SK-N-SH (cell line): ENCODE data around the gene PTPDC1.

ENCODE experiments used
- CTCF ChIP-seq: fragments of 200-600 bp; sonication (generic); IDR thresholded peaks from 2 replicates; pipeline ENCODE4 v1.6.1; 2017; ENCODE audit warnings: antibody characterized with exemption, mild to moderate bottlenecking, moderate library complexity
- ELF1 ChIP-seq: IDR thresholded peaks from 2 replicates; pipeline ENCODE4 v1.4.0; 2012
- EP300 ChIP-seq, 2 experiments: IDR thresholded peaks; 2 replicates each; pipeline versions ENCODE4 v1.4.0 to v1.6.1; 2012; ENCODE audit warnings: borderline replicate concordance in 1 of 2, low read depth in 1 of 2, low read length in 1 of 2
- EZH2phosphoT487 ChIP-seq: fragments of 200-600 bp; sonication (generic); IDR thresholded peaks from 2 replicates; pipeline ENCODE4 v1.6.1; 2017; ENCODE audit warnings: low read depth, mixed run types, mild to moderate bottlenecking, antibody characterized with exemption, moderate library complexity, borderline replicate concordance
- FOXM1 ChIP-seq: IDR thresholded peaks from 2 replicates; pipeline ENCODE4 v1.4.0; 2012; ENCODE audit warnings: low read depth, mild to moderate bottlenecking
- JUND ChIP-seq: IDR thresholded peaks from 2 replicates; pipeline ENCODE4 v1.4.0; 2012
- MAX ChIP-seq: IDR thresholded peaks from 2 replicates; pipeline ENCODE4 v1.4.0; 2012; ENCODE audit warnings: low read depth
- MXI1 ChIP-seq: IDR thresholded peaks from 2 replicates; pipeline ENCODE4 v1.6.1; 2012; ENCODE audit warnings: mild to moderate bottlenecking, low read depth, low read length, improper control_type of control experiment
- RFX5 ChIP-seq: IDR thresholded peaks from 2 replicates; pipeline ENCODE4 v1.6.1; 2012; ENCODE audit warnings: mild to moderate bottlenecking, improper control_type of control experiment, low read length
- RXRA ChIP-seq: IDR thresholded peaks from 2 replicates; pipeline ENCODE4 v1.4.0; 2012; ENCODE audit warnings: low read depth, mild to moderate bottlenecking, borderline replicate concordance
- SMC3 ChIP-seq: IDR thresholded peaks from 2 replicates; pipeline ENCODE4 v1.6.1; 2012; ENCODE audit warnings: low read depth, low read length, improper control_type of control experiment
- TAF1 ChIP-seq: IDR thresholded peaks from 2 replicates; pipeline ENCODE4 v1.6.1; 2012; ENCODE audit warnings: low read depth, mild to moderate bottlenecking, low read length, moderate library complexity, borderline replicate concordance
- USF1 ChIP-seq: IDR thresholded peaks from 2 replicates; pipeline ENCODE4 v1.4.0; 2012; ENCODE audit warnings: low read depth, borderline replicate concordance
- ZBTB33 ChIP-seq: IDR thresholded peaks from 2 replicates; pipeline ENCODE4 v1.4.0; 2012; ENCODE audit warnings: low read depth, borderline replicate concordance

- no peak for TF ChIP-seq EP300 (IDR thresholded peaks at IDR 0.05; ENCODE audit: borderline replicate concordance in 1 of 2, low read depth in 1 of 2, low read length in 1 of 2)
- no peak for TF ChIP-seq TAF1
- TF ChIP-seq MAX, result no peak
- no peak for TF ChIP-seq CTCF
- no peak for TF ChIP-seq USF1
- no peak for TF ChIP-seq MXI1
- no peak for TF ChIP-seq JUND
- no peak for TF ChIP-seq ZBTB33
- no peak for TF ChIP-seq ELF1
- TF ChIP-seq FOXM1, result no peak
- TF ChIP-seq EZH2phosphoT487, result no peak
- TF ChIP-seq RFX5, result no peak
- no peak for TF ChIP-seq SMC3
- TF ChIP-seq RXRA, result no peak
Measured at GRCh38 chr9:94042516-94043360, 41.5 kb upstream of the PTPDC1 start.
